ENCODE results near the gene MAD2L2.

DNA sequence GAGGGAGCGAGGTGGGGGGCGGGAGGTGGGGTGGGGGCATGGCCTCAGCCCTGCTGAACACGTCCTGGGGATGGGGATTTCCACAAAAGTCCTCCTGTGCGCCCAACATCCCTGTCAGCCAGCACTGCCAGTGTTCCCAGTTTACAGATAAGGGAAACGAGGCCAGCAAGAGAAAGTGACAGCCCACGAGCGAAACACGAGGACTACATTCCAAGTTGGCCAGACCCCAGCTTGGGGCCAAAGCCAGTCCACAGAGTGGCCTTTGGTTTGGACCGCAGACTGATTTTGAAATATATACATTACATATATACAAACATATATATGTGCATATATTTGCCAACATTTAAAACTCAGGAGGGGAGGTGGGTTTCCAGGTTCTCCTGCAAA is 31.7 kb downstream of the MAD2L2 start:
- TF ChIP-seq EZH2 (IDR thresholded peaks at IDR 0.05; ENCODE audit: low read length, unreplicated experiment): no peak
- TF ChIP-seq, protein P1, sequence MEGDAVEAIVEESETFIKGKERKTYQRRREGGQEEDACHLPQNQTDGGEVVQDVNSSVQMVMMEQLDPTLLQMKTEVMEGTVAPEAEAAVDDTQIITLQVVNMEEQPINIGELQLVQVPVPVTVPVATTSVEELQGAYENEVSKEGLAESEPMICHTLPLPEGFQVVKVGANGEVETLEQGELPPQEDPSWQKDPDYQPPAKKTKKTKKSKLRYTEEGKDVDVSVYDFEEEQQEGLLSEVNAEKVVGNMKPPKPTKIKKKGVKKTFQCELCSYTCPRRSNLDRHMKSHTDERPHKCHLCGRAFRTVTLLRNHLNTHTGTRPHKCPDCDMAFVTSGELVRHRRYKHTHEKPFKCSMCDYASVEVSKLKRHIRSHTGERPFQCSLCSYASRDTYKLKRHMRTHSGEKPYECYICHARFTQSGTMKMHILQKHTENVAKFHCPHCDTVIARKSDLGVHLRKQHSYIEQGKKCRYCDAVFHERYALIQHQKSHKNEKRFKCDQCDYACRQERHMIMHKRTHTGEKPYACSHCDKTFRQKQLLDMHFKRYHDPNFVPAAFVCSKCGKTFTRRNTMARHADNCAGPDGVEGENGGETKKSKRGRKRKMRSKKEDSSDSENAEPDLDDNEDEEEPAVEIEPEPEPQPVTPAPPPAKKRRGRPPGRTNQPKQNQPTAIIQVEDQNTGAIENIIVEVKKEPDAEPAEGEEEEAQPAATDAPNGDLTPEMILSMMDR (conservative IDR thresholded peaks at IDR 0.05; ENCODE audit: low read depth, low read length): no peak
